ENCODE data around the gene MRM3. TPM values are rescaled to one million over a fixed set of nuclear protein-coding genes. Genes with fewer than 3 reads are reported as not detected.
A peak's percentile ranks its signal among the peaks of the same experiment; 100 is the strongest.
"Not testable (repeated sequence)": the region's sequence is repeated elsewhere in the genome, so short reads cannot be mapped to it uniquely, and the experiment has no call there.

MRM3 gene
- total RNA-seq, 1 experiment from 2014 or later: 17.5 TPM

DNA sequence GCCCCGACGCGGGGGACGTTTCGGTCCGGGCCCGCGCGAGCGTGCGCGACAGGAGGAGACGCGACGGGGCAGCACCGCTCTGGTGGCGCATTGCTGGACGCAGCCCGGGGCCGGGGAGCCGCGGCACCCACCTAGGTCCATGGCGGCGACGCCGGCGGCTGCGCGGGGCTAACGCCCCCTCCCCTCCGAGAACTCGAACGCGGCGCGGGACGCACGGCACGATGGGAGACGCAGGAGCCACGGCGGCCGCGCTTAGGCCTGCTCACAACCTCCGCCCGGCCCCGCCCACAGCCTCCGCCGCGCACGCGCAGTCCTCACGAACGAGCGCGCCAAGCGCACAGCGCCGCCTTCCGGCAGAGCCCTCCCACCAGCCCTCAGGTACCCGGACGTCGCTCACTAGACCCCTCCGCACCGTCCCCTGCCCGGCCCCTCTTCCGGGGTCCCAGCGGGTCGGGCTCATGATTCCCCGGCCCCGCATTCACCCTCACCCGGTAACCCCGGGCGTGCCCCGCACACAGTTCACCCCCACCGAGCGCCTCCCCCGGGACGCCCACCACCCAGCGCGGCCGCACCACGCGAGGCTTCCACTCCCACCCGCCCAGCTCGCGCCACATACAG lies 30.0 kb upstream of the MRM3 start, which contains the start of gene GEMIN4:
Gene GEMIN4 (minus strand): TSS at position 263 of the 618 bp plus-strand sequence. CDS start 122 bp downstream, at position 141.
- no peaks in the 10 kb centered on the region for H3K27me3 ChIP-seq (ENCODE audit: low read length)
- peak within 1 kb of the TSS; percentile 67; the same call in 1 of the 2 replicates for H2AFZ ChIP-seq (ENCODE audit: low read length)
- H3K4me1 ChIP-seq (ENCODE audit: low read length): peaks cover 18% of the 10 kb centered on the region
- peak within 1 kb of the TSS; percentile 89 for H3K4me3 ChIP-seq (ENCODE audit: low read length)
- peaks cover 39% of the 10 kb centered on the region for H3K36me3 ChIP-seq (ENCODE audit: insufficient read depth, low read length)
- peak; percentile 97 for DNase-seq
- peaks cover 43% of the 10 kb centered on the region for H3K79me2 ChIP-seq (ENCODE audit: low read length)
- H4K20me1 ChIP-seq (ENCODE audit: insufficient read depth, low read depth, low read length): no peaks in the 10 kb centered on the region
- H3K27ac ChIP-seq (ENCODE audit: low read length): peak within 1 kb of the TSS; percentile 68
- no peaks in the 10 kb centered on the region for H3K9me2 ChIP-seq (replicated peaks; ENCODE audit: insufficient read depth, low read length)
- peak within 1 kb of the TSS; percentile 95 for H3K4me2 ChIP-seq (ENCODE audit: low read depth, low read length, poor library complexity, severe bottlenecking)
- H3K9ac ChIP-seq (ENCODE audit: low read length): peak within 1 kb of the TSS; percentile 97
- H3K9me3 ChIP-seq (ENCODE audit: low read length): peaks cover 15% of the 10 kb centered on the region

DNA sequence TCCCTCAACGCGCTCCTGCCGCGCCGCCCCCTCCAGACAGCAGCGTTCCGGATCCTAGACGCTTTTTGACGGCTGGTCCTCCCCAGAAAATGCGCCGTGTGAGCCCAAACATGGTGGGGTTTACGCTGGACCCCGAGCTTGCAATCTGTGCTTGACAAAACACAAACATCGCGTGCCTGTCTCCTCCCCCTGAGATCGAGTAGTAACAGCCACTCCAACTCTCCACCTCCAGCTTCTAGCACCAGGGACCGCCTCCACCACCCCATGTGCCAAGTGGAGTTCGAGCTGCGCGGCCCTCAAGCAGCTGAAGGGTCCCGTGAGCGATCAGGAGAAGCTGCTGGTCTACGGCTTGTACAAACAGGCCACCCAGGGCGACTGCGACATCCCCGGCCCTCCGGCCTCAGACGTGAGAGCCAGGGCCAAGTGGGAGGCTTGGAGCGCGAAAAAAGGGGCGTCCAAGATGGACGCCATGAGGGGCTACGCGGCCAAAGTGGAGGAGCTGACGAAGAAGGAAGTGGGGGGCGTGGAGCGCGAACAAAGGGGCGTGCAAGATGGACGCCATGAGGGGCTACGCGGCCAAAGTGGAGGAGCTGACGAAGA lies 29.4 kb upstream of the MRM3 start:
- peak overlapping the region; percentile 67; the same call in 1 of the 2 replicates for H2AFZ ChIP-seq (ENCODE audit: low read length)
- H3K36me3 ChIP-seq (ENCODE audit: insufficient read depth, low read length): peaks cover 36% of the 10 kb centered on the region
- H3K9me3 ChIP-seq (ENCODE audit: low read length): peaks cover 15% of the 10 kb centered on the region
- H3K4me3 ChIP-seq (ENCODE audit: low read length): peak overlapping the region; percentile 89
- H3K4me2 ChIP-seq (ENCODE audit: low read depth, low read length, poor library complexity, severe bottlenecking): peak overlapping the region; percentile 95
- no peak overlapping the region for H3K27ac ChIP-seq (ENCODE audit: low read length)
- peaks cover 18% of the 10 kb centered on the region for H3K4me1 ChIP-seq (ENCODE audit: low read length)
- peak overlapping the region; percentile 97 for H3K9ac ChIP-seq (ENCODE audit: low read length)
- H3K9me2 ChIP-seq (replicated peaks; ENCODE audit: insufficient read depth, low read length): no peaks in the 10 kb centered on the region
- H3K79me2 ChIP-seq (ENCODE audit: low read length): peaks cover 37% of the 10 kb centered on the region
- no peaks in the 10 kb centered on the region for H4K20me1 ChIP-seq (ENCODE audit: insufficient read depth, low read depth, low read length)
- no peaks in the 10 kb centered on the region for H3K27me3 ChIP-seq (ENCODE audit: low read length)
- no peak for DNase-seq

DNA sequence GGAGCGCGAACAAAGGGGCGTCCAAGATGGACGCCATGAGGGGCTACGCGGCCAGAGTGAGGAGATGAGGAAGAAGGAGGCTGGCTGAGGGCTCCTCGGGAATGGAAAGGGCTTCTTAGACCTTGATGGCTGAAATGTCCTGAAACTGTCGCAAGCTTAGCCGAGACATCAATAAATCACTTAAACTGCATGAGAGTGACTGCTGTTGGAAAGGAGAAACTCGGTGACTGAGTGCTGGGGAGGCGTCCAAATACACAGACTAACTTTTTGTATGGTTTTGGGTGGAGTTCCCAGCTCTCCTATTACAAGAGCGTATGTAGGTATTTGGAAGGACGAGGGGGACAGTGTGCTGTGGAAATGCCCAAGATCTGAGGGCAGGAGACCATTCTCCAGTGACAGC lies 28.7 kb upstream of the MRM3 start:
- no peak overlapping the region for H3K9ac ChIP-seq (ENCODE audit: low read length)
- no peaks in the 10 kb centered on the region for H3K27me3 ChIP-seq (ENCODE audit: low read length)
- no peaks in the 10 kb centered on the region for H4K20me1 ChIP-seq (ENCODE audit: insufficient read depth, low read depth, low read length)
- peaks cover 29% of the 10 kb centered on the region for H3K36me3 ChIP-seq (ENCODE audit: insufficient read depth, low read length)
- H3K9me3 ChIP-seq (ENCODE audit: low read length): peaks cover 15% of the 10 kb centered on the region
- no peak overlapping the region for H2AFZ ChIP-seq (ENCODE audit: low read length)
- H3K4me1 ChIP-seq (ENCODE audit: low read length): peaks cover 18% of the 10 kb centered on the region
- peaks cover 30% of the 10 kb centered on the region for H3K79me2 ChIP-seq (ENCODE audit: low read length)
- no peaks in the 10 kb centered on the region for H3K9me2 ChIP-seq (replicated peaks; ENCODE audit: insufficient read depth, low read length)
- no peak overlapping the region for H3K4me3 ChIP-seq (ENCODE audit: low read length)
- no peak for DNase-seq
- H3K4me2 ChIP-seq (ENCODE audit: low read depth, low read length, poor library complexity, severe bottlenecking): no peak overlapping the region
- no peak overlapping the region for H3K27ac ChIP-seq (ENCODE audit: low read length)

DNA sequence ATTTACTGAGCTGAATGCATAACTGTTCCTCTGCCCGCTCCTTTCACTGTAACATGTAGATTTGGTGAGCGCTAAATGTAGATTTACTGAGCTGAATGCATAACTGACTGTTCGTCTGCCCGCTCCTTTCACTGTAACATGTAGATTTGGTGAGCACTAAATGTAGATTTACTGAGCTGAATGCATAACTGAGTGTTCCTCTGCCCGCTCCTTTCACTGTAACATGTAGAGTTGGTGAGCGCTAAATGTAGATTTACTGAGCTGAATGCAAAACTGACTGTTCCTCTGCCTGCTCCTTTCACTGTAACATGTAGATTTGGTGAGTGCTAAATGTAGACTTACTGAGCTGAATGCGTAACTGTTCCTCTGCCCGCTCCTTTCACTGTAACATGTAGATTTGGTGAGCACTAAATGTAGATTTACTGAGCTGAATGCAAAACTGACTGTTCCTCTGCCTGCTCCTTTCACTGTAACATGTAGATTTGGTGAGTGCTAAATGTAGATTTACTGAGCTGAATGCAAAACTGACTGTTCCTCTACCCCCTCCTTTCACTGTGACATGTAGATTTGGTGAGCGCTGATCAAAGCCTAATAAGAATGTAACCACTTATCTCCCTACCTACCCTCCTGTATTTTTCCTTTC lies 26.7 kb upstream of the MRM3 start:
- Histone ChIP-seq H3K79me2 (ENCODE audit: low read length) (peaks cover 15% of the 10 kb centered on the region), H3K4me1 (ENCODE audit: low read length) (peaks cover 17% of the 10 kb centered on the region), H3K36me3 (ENCODE audit: insufficient read depth, low read length) (peaks cover 24% of the 10 kb centered on the region)
- DNase-seq; H3K9me2 ChIP-seq (replicated peaks; ENCODE audit: insufficient read depth, low read length); H3K9ac ChIP-seq (ENCODE audit: low read length); H3K4me3 ChIP-seq (ENCODE audit: low read length); H3K4me2 ChIP-seq (ENCODE audit: low read depth, low read length, poor library complexity, severe bottlenecking); H3K27me3 ChIP-seq (ENCODE audit: low read length); H3K9me3 ChIP-seq (ENCODE audit: low read length); H3K27ac ChIP-seq (ENCODE audit: low read length); H2AFZ ChIP-seq (ENCODE audit: low read length); H4K20me1 ChIP-seq (ENCODE audit: insufficient read depth, low read depth, low read length): not testable (repeated sequence)

DNA sequence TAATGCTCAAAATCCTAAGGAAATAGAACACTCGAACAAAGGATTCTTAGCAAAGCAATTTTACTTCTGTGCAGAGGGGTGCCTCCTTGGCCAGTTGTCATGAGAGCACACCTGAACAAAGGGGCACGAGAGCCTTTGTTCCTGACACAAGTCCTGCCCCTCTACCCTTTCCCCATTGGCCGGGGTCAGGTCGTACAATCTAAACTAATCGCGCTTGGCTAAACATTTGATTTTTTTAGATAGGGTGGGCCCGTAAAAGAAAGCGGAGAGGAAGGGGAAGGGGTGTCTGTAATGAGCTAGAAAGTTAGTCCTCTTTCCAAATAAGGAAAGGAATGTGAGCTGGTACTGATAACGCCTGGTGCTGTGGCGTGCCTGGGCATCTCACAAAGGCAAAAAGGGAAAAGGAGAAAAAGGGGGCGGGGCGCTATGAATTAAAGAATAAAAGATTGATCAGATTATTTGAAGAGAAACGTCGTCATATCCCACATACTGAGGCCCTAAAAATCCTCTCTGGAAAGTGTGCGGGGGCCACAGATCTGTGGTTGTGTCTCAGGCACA lies 26.1 kb upstream of the MRM3 start:
- not testable (repeated sequence) for H2AFZ ChIP-seq (ENCODE audit: low read length); H3K79me2 ChIP-seq (ENCODE audit: low read length); H3K9me3 ChIP-seq (ENCODE audit: low read length); H3K4me3 ChIP-seq (ENCODE audit: low read length); H3K9ac ChIP-seq (ENCODE audit: low read length); H3K27me3 ChIP-seq (ENCODE audit: low read length); DNase-seq; H3K4me2 ChIP-seq (ENCODE audit: low read depth, low read length, poor library complexity, severe bottlenecking); H3K27ac ChIP-seq (ENCODE audit: low read length); H4K20me1 ChIP-seq (ENCODE audit: insufficient read depth, low read depth, low read length); H3K9me2 ChIP-seq (replicated peaks; ENCODE audit: insufficient read depth, low read length)
- peaks cover 10% of the 10 kb centered on the region for H3K4me1 ChIP-seq (ENCODE audit: low read length)
- H3K36me3 ChIP-seq (ENCODE audit: insufficient read depth, low read length): peaks cover 17% of the 10 kb centered on the region; the same call in 1 of the 2 replicates

DNA sequence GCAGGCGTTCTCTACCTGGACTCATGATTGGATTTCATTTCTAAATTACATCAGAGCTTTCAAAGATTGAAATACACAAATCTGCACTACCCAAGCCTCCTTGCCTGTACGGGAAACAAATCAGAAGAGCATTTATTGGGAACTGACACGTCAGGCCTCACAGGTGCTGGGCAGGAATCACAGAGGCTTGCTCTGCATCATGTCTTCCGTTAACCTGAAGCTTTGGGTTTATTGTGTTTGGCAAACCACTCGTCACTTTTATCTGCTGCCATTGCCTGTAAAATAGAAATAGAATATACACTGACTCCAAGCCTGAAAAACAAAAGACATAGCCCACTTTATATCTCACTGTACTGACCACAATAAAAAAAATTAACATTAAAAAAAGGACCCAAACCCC lies 22.2 kb upstream of the MRM3 start:
- H3K9me3 ChIP-seq (ENCODE audit: low read length): no peaks in the 10 kb centered on the region
- no peaks in the 10 kb centered on the region for H3K4me1 ChIP-seq (ENCODE audit: low read length)
- no peak for DNase-seq
- no peak overlapping the region for H3K4me2 ChIP-seq (ENCODE audit: low read depth, low read length, poor library complexity, severe bottlenecking)
- H3K79me2 ChIP-seq (ENCODE audit: low read length): no peaks in the 10 kb centered on the region
- H3K4me3 ChIP-seq (ENCODE audit: low read length): no peak overlapping the region
- H3K27ac ChIP-seq (ENCODE audit: low read length): no peak overlapping the region
- no peaks in the 10 kb centered on the region for H3K9me2 ChIP-seq (replicated peaks; ENCODE audit: insufficient read depth, low read length)
- H3K27me3 ChIP-seq (ENCODE audit: low read length): no peaks in the 10 kb centered on the region
- peaks cover 33% of the 10 kb centered on the region; the same call in 1 of the 2 replicates for H3K36me3 ChIP-seq (ENCODE audit: insufficient read depth, low read length)
- no peak overlapping the region for H3K9ac ChIP-seq (ENCODE audit: low read length)
- no peak overlapping the region for H2AFZ ChIP-seq (ENCODE audit: low read length)
- H4K20me1 ChIP-seq (ENCODE audit: insufficient read depth, low read depth, low read length): no peaks in the 10 kb centered on the region

DNA sequence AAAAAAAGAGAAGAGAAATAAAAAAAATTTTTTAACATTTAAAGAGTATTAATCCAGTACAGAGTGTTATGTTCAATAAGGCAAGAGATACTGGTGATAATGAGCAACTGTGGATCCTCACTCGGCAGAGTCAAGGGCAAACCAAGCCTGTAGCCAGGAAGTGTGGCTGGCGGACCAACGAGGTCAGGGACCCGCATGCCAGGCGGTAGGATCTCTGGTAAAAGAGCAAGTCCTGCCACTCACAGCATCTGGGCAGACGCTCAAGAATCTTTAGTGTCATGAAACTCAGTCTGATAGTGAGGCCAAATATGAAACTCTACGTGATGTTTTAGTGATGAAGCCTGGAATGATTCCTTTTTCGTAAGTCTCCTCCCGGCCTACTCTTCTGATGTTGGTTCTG lies 21.8 kb upstream of the MRM3 start:
- H3K79me2 ChIP-seq (ENCODE audit: low read length): no peaks in the 10 kb centered on the region
- H4K20me1 ChIP-seq (ENCODE audit: insufficient read depth, low read depth, low read length): no peaks in the 10 kb centered on the region
- no peak overlapping the region for H3K4me2 ChIP-seq (ENCODE audit: low read depth, low read length, poor library complexity, severe bottlenecking)
- DNase-seq: no peak
- no peak overlapping the region for H3K9ac ChIP-seq (ENCODE audit: low read length)
- H3K4me3 ChIP-seq (ENCODE audit: low read length): no peak overlapping the region
- no peak overlapping the region for H3K27ac ChIP-seq (ENCODE audit: low read length)
- no peaks in the 10 kb centered on the region for H3K4me1 ChIP-seq (ENCODE audit: low read length)
- no peaks in the 10 kb centered on the region for H3K9me2 ChIP-seq (replicated peaks; ENCODE audit: insufficient read depth, low read length)
- H3K36me3 ChIP-seq (ENCODE audit: insufficient read depth, low read length): peaks cover 37% of the 10 kb centered on the region; the same call in 1 of the 2 replicates
- H3K27me3 ChIP-seq (ENCODE audit: low read length): no peaks in the 10 kb centered on the region
- no peaks in the 10 kb centered on the region for H3K9me3 ChIP-seq (ENCODE audit: low read length)
- no peak overlapping the region for H2AFZ ChIP-seq (ENCODE audit: low read length)

DNA sequence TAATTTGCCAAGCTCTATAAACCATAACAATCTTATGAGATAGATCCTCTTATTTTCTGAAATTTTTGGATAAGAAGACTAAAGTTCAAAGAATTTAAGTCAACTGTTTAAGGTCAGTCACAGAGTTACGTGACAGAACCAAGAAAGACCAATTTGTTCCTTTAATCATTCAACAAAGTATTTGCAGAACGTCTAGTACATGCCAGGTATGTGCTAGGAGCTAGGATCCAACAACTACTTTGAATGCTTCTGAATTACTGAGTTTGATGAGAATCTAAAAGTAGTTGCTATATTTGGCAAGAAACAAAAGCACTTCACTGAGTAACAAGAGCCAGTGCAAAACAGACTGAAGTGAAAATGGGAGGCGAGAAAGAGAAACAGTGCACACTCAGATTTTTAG lies 15.1 kb upstream of the MRM3 start:
- no peak overlapping the region for H3K4me2 ChIP-seq (ENCODE audit: low read depth, low read length, poor library complexity, severe bottlenecking)
- no peak overlapping the region for H3K27ac ChIP-seq (ENCODE audit: low read length)
- H3K9me3 ChIP-seq (ENCODE audit: low read length): no peaks in the 10 kb centered on the region
- H3K79me2 ChIP-seq (ENCODE audit: low read length): no peaks in the 10 kb centered on the region
- no peak for DNase-seq
- no peaks in the 10 kb centered on the region for H3K27me3 ChIP-seq (ENCODE audit: low read length)
- no peak overlapping the region for H2AFZ ChIP-seq (ENCODE audit: low read length)
- H3K36me3 ChIP-seq (ENCODE audit: insufficient read depth, low read length): peaks cover 40% of the 10 kb centered on the region; the same call in 1 of the 2 replicates
- H3K4me1 ChIP-seq (ENCODE audit: low read length): no peaks in the 10 kb centered on the region
- no peaks in the 10 kb centered on the region for H3K9me2 ChIP-seq (replicated peaks; ENCODE audit: insufficient read depth, low read length)
- H3K9ac ChIP-seq (ENCODE audit: low read length): no peak overlapping the region
- H3K4me3 ChIP-seq (ENCODE audit: low read length): no peak overlapping the region
- no peaks in the 10 kb centered on the region for H4K20me1 ChIP-seq (ENCODE audit: insufficient read depth, low read depth, low read length)
